H1 (cell line): ENCODE measurements around the gene MAML1. TPM values are rescaled to one million over a fixed set of nuclear protein-coding genes. Genes with fewer than 3 reads are reported as not detected.

ENCODE experiments used
- BCL11A ChIP-seq, 2 experiments: IDR thresholded peaks; one replicate each; pipeline ENCODE4 v1.6.1; 2011; ENCODE audit warnings: low read depth in 2 of 2, low read length in 2 of 2, mild to moderate bottlenecking in 2 of 2
- BRCA1 ChIP-seq: IDR thresholded peaks from 2 replicates; pipeline ENCODE4 v1.6.1; 2012; ENCODE audit warnings: low read depth, low read length, improper control_type of control experiment
- CREB1 ChIP-seq: IDR thresholded peaks from 2 replicates; pipeline ENCODE4 v1.6.1; 2012; ENCODE audit warnings: inconsistent platforms
- EGR1 ChIP-seq: IDR thresholded peaks from 2 replicates; pipeline ENCODE4 v1.6.1; 2011; ENCODE audit warnings: low read depth, low read length, borderline replicate concordance
- FOSL1 ChIP-seq: IDR thresholded peaks from 2 replicates; pipeline ENCODE4 v1.6.1; 2011; ENCODE audit warnings: mild to moderate bottlenecking, low read depth, low read length, moderate library complexity; ENCODE audit not compliant: insufficient read depth
- POLR2A ChIP-seq, 2 experiments: IDR thresholded peaks; 1 replicate in 1 of 2; 2 replicates in 1 of 2; pipeline ENCODE4 v1.6.1; 2011; ENCODE audit warnings: low read depth in 2 of 2, low read length in 2 of 2, mild to moderate bottlenecking in 2 of 2; ENCODE audit errors: control extremely low read depth in 1 of 2
- RAD21 ChIP-seq, 2 experiments: IDR thresholded peaks in 1 of 2; conservative IDR thresholded peaks in 1 of 2; 2 replicates each; pipeline ENCODE4 v1.6.1; 2011; ENCODE audit warnings: low read depth in 2 of 2, low read length in 2 of 2, improper control_type of control experiment in 1 of 2, inconsistent platforms in 1 of 2, mild to moderate bottlenecking in 1 of 2, moderate library complexity in 1 of 2
- YY1 ChIP-seq: IDR thresholded peaks from 2 replicates; pipeline ENCODE4 v1.6.1; 2011; ENCODE audit warnings: low read depth, mild to moderate bottlenecking, low read length
- polyA plus RNA-seq, 7 experiments: library from polyadenylated mRNA; depleted of rRNA in 3 of 7; stranded (reverse) in 5 of 7; unstranded in 2 of 7; fragments of >200 nt in 5 of 7; fragments of 200-250 nt in 2 of 7; gene quantifications; 1 replicate in 5 of 7; 2 replicates in 1 of 7; 4 replicates in 1 of 7; pipeline versions ENCODE4 v1.2.1 to v1.2.3, GENCODE V29; 2011 to 2013; ENCODE audit warnings: missing spikeins in 2 of 7, mixed read lengths in 2 of 7
- total RNA-seq: library from RNA; stranded (reverse); fragmentation: NEBNext Ultra II Directional; extraction: Animal tissue kit (Norgen Biotek cat#: 25700); gene quantifications from 2 replicates; pipeline ENCODE4 v1.2.1, GENCODE V29; 2021

The MAML1 gene
- total and polyA plus RNA-seq, 2 of the 8 experiments (the other 6 are each of a cell fraction or from before 2014, with no cell fraction given), result 17.1 to 41.9 TPM

DNA sequence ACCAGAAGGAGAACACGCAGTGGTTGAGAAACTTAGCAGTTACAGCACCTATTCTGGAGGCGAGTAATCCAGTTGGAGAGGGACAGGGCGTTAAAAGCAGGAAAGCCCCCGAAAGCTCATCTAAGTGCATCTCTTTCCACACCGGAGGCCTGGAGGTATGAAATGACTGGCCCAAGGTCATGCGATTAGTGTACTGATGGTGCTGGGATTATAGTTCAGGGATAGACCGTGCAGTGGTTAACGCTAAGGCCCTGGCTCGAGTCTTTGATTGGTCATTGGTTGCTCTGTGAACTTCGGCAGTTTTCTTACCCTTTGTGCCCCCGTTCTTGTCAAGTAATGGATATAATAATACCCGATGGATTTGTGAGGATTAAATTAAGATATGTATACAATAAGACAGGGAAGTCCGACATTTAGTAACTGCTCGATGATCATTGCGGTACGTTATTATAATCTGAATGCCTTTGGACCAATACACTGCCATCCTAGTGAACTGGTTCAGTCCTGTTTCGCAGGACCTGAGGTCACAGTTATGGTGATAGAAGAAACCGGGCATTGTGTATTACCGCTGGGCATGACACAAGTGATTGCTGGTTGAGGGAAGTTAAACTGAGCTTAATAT is 32.9 kb upstream of the MAML1 start (continued):
- TF ChIP-seq RAD21 (IDR thresholded peaks at IDR 0.05 in 1 of 2, conservative IDR thresholded peaks at IDR 0.05 in 1 of 2; ENCODE audit: low read depth in 2 of 2, low read length in 2 of 2) (no peak), CREB1 (no peak), YY1 (no peak), BRCA1 (no peak), EGR1 (no peak), FOSL1 (no peak), POLR2A (IDR thresholded peaks at IDR 0.05; ENCODE audit: control extremely low read depth in 1 of 2, low read depth in 2 of 2, low read length in 2 of 2) (peak; percentile 40 to 68), BCL11A (IDR thresholded peaks at IDR 0.05; ENCODE audit: low read depth in 2 of 2, low read length in 2 of 2) (no peak)
